Fibroblast of the aortic adventitia (primary cell): Measurements from ENCODE around the gene KRT32. TPM values are rescaled to one million over a fixed set of nuclear protein-coding genes. Genes with fewer than 3 reads are reported as not detected.

Experiments
- DNase-seq: peaks from one replicate; pipeline ENCODE4 v3.0.0-alpha.2; 2010; ENCODE audit warnings: low read depth
- H3K4me3 ChIP-seq: 2 replicates; pipeline ENCODE4 v1.5.1; 2011; ENCODE audit warnings: low read depth, mild to moderate bottlenecking, control low read depth, low read length, moderate library complexity
- CTCF ChIP-seq: IDR thresholded peaks from 2 replicates; pipeline ENCODE4 v1.5.1; 2011; ENCODE audit warnings: mild to moderate bottlenecking, low read length, control low read depth, inconsistent platforms; ENCODE audit not compliant: insufficient read depth
- total RNA-seq: library from RNA; depleted of rRNA; stranded (reverse); fragments of >200 nt; gene quantifications from 2 replicates; pipeline ENCODE4 v1.2.3, GENCODE V29; 2012; ENCODE audit warnings: low replicate concordance

Gene KRT32
- total RNA-seq, 1 donor = 0.09 TPM

GRCh38 chr17:41417576-41418015, 49.6 kb downstream of the KRT32 start:
- DNase-seq = no peak
- peak; percentile 11 for TF ChIP-seq CTCF
- no peak overlapping the region for H3K4me3 ChIP-seq

GRCh38 chr17:41417127-41417526, 50.1 kb downstream of the KRT32 start:
- H3K4me3 ChIP-seq = no peak overlapping the region
- no peak for DNase-seq
- TF ChIP-seq CTCF = no peak

- no peak overlapping the region for H3K4me3 ChIP-seq
- DNase-seq = no peak
Measured at GRCh38 chr17:41416479-41416878, 50.7 kb downstream of the KRT32 start.

GRCh38 chr17:41415833-41416335, 51.3 kb downstream of the KRT32 start:
- peak; percentile 64 for DNase-seq
- no peak for TF ChIP-seq CTCF
- H3K4me3 ChIP-seq = no peak overlapping the region

More at GRCh38 chr17:41416479-41416878, 50.7 kb downstream of the KRT32 start:
- TF ChIP-seq CTCF = no peak

GRCh38 chr17:41415411-41415810, 51.8 kb downstream of the KRT32 start:
- TF ChIP-seq CTCF = no peak
- no peak for DNase-seq

GRCh38 chr17:41413982-41414381, 53.2 kb downstream of the KRT32 start:
- H3K4me3 ChIP-seq = no peak overlapping the region
- no peak for TF ChIP-seq CTCF
- no peak for DNase-seq

More at GRCh38 chr17:41415411-41415810, 51.8 kb downstream of the KRT32 start:
- no peak overlapping the region for H3K4me3 ChIP-seq
